Measurements from ENCODE around the gene FMN2.

DNA sequence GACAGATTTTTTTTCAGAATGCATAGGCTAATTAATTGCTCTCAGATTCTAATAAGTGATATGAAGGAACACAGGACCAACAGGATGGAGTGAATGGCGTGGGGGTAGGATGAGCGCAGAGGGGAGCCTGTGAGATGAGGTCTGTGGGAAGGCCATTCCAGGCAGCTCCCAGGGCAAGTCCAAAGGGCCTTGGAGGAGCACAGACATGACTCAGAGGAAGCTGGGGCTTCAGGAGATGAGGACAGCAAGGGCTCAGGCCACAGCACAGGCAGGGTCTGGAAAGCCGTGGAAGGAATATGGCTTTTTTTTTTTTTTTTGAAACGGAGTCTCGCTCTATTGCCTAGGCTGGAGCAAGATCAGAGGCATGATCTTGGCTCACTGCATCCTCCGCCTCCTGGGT is 35.1 kb downstream of the FMN2 start:
- TF ChIP-seq, protein P1, sequence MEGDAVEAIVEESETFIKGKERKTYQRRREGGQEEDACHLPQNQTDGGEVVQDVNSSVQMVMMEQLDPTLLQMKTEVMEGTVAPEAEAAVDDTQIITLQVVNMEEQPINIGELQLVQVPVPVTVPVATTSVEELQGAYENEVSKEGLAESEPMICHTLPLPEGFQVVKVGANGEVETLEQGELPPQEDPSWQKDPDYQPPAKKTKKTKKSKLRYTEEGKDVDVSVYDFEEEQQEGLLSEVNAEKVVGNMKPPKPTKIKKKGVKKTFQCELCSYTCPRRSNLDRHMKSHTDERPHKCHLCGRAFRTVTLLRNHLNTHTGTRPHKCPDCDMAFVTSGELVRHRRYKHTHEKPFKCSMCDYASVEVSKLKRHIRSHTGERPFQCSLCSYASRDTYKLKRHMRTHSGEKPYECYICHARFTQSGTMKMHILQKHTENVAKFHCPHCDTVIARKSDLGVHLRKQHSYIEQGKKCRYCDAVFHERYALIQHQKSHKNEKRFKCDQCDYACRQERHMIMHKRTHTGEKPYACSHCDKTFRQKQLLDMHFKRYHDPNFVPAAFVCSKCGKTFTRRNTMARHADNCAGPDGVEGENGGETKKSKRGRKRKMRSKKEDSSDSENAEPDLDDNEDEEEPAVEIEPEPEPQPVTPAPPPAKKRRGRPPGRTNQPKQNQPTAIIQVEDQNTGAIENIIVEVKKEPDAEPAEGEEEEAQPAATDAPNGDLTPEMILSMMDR (IDR thresholded peaks at IDR 0.05; ENCODE audit: poor library complexity), result no peak
- TF ChIP-seq EZH2phosphoT487 (IDR thresholded peaks at IDR 0.05; ENCODE audit: low read depth, severe bottlenecking, unreplicated experiment), result no peak
